Measurements from ENCODE around the gene SS18L1. TPM values are rescaled to one million over a fixed set of nuclear protein-coding genes. Genes with fewer than 3 reads are reported as not detected.
"Not testable (repeated sequence)": the region's sequence is repeated elsewhere in the genome, so short reads cannot be mapped to it uniquely, and the experiment has no call there.

SS18L1 gene
- total and polyA plus RNA-seq, 2 experiments from 2014 or later = 3.2 to 38.7 TPM

DNA sequence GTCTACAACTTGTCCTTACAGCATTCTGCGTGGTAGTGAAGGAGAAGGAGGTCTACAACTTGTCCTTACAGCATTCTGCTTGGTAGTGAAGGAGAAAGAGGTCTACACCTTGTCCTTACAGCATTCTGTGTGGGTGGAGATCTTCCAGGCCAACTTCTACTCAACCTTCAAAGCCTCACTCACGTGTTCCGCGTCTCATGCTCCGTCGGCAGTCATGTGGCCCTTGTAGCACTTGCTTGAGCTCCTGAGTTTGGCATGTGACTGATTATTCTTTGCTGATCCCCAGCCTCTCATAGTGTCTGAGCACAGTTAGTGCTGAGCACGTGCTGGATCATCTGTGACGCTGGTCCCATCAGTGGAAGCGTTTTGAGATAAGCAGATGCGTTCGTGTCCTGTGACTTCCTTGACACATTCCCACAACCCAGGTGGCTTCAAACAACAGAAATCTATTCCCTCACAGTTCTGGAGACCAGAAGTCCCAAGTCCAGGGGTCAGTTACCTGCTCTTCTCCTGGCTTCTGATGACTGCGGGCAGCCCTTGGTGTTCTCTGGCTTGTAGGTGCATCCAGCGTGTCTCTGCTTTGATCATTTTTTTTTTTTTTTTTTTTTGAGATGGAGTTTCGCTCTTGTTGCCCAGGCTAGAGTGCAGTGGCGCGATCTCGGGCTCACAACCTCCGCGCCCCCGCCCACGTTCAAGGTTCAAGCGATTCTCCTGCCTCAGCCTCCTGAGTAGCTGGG lies 2.6 kb downstream of the SS18L1 start:
- H3K27ac ChIP-seq = no peak overlapping the region
- no peaks in the 10 kb centered on the region for H3K27me3 ChIP-seq
- peaks cover 19% of the 10 kb centered on the region for H3K4me1 ChIP-seq (ENCODE audit: low read depth)
- H3K9me3 ChIP-seq (ENCODE audit: low read depth) = no peaks in the 10 kb centered on the region
- H3K4me3 ChIP-seq = no peak overlapping the region
- no peak for DNase-seq (ENCODE audit: low read depth in 1 of 2, low spot score in 1 of 2)
- no peak for TF ChIP-seq CTCF (IDR thresholded peaks at IDR 0.05; ENCODE audit: low read depth, low read length)
- no peaks in the 10 kb centered on the region for H3K36me3 ChIP-seq

GRCh38 chr20:62147125-62147524 lies 3.6 kb downstream of the SS18L1 start:
- Histone ChIP-seq H3K9me3 (ENCODE audit: low read depth) (no peaks in the 10 kb centered on the region), H3K4me3 (no peak overlapping the region), H3K27me3 (no peaks in the 10 kb centered on the region), H3K4me1 (ENCODE audit: low read depth) (peaks cover 14% of the 10 kb centered on the region), H3K36me3 (no peaks in the 10 kb centered on the region), H3K27ac (no peak overlapping the region)
- no peak for TF ChIP-seq CTCF (IDR thresholded peaks at IDR 0.05; ENCODE audit: low read depth, low read length)
- no peak for DNase-seq (ENCODE audit: low read depth in 1 of 2, low spot score in 1 of 2)

GRCh38 chr20:62147528-62147927 lies 4.0 kb downstream of the SS18L1 start:
- Histone ChIP-seq H3K9me3 (ENCODE audit: low read depth) (no peaks in the 10 kb centered on the region), H3K27me3 (no peaks in the 10 kb centered on the region), H3K4me1 (ENCODE audit: low read depth) (peaks cover 14% of the 10 kb centered on the region), H3K36me3 (no peaks in the 10 kb centered on the region), H3K4me3 (no peak overlapping the region), H3K27ac (no peak overlapping the region)
- TF ChIP-seq CTCF (IDR thresholded peaks at IDR 0.05; ENCODE audit: low read depth, low read length) = no peak
- DNase-seq (ENCODE audit: low read depth in 1 of 2, low spot score in 1 of 2) = no peak

DNA sequence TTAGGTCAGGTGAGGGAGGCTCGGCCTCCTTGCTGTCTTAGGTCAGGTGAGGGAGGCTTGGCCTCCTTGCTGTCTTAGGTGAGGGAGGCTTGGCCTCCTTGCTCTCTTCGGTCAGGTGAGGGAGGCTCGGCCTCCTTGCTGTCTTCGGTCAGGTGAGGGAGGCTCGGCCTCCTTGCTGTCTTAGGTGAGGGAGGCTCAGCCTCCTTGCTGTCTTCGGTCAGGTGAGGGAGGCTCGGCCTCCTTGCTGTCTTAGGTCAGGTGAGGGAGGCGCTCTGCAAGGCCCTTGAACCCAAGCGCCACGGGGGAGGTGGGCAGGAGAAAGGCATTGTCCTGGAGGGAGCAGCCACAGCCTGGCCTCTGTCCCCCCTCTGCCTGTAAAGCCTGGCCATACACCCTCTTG lies 4.8 kb downstream of the SS18L1 start:
- Histone ChIP-seq H3K27ac (peak overlapping the region; percentile 54), H3K4me1 (ENCODE audit: low read depth) (peaks cover 14% of the 10 kb centered on the region)
- H3K4me3 ChIP-seq; H3K27me3 ChIP-seq; DNase-seq (ENCODE audit: low read depth in 1 of 2, low spot score in 1 of 2); H3K36me3 ChIP-seq; H3K9me3 ChIP-seq (ENCODE audit: low read depth): not testable (repeated sequence)

DNA sequence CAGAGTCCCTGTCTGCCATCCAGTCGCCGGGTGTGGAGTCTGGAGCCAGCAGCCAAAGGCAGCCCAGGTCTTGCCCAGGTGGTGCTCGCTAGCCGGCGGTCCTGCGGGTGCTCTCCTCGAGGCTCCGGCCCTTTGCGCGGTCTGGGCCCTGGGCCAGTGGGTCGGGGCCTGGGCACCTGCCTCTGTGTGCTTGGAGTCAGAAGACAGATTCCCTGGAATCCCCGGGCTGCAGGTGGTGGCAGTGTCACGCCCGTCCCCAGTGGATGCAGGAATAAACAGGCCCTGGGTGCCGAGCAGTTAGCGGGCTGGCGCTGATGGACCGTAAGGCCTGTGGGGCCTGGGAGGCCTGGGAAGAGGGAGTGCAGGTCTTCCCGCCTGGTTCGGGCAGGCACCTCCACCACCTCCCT lies 5.3 kb downstream of the SS18L1 start:
- H3K27ac ChIP-seq = peak overlapping the region; percentile 54
- no peaks in the 10 kb centered on the region for H3K36me3 ChIP-seq
- H3K27me3 ChIP-seq = no peaks in the 10 kb centered on the region
- no peak for TF ChIP-seq CTCF (IDR thresholded peaks at IDR 0.05; ENCODE audit: low read depth, low read length)
- no peak for DNase-seq (ENCODE audit: low read depth in 1 of 2, low spot score in 1 of 2)
- H3K4me3 ChIP-seq = no peak overlapping the region
- H3K9me3 ChIP-seq (ENCODE audit: low read depth) = no peaks in the 10 kb centered on the region
- H3K4me1 ChIP-seq (ENCODE audit: low read depth) = peaks cover 14% of the 10 kb centered on the region

DNA sequence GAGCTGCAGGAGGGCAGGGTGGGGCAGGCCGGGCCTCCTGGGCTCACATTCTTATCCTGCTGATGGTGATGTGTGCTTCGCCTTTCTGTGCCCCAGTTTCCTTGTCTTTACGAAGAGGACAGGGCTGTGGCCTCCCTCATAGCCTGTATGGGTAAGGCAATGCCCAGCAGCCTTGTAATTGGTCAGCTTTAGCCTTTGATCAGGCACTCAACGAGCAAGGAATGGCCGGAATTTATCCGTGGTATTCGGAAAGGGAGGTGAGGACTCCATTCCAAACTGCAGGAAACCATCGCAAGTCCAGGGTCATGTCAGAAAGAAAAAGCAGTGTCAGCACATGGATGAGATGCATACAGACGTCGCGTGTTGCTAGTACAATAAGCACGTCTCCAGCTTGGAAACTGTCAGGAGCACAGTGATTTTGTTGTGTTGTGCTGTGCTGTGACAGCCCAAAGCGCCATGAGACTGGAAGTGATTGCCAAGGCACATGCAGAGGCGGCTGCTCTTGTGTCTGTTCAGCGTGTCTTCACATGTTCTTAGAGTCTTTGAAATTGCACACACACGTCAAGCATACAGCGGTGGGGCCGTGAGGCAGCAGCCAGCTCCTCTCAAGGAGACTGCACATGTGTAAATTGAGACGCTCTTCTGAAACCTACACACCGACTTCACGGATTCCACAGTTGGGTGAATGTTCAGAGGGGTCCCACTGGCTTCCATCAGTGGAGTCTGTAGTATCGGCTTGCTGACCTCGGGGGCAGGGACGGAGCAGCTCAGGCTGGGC lies 6.2 kb downstream of the SS18L1 start:
- H3K27ac ChIP-seq = peak overlapping the region; percentile 54

More for the DNA sequence above, 6.2 kb downstream of the SS18L1 start:
- peak; percentile 24 to 37 for DNase-seq (ENCODE audit: low read depth in 1 of 2, low spot score in 1 of 2)
- Histone ChIP-seq H3K36me3 (peaks cover 3% of the 10 kb centered on the region), H3K4me3 (no peak overlapping the region), H3K27me3 (no peaks in the 10 kb centered on the region), H3K9me3 (ENCODE audit: low read depth) (no peaks in the 10 kb centered on the region), H3K4me1 (ENCODE audit: low read depth) (peaks cover 11% of the 10 kb centered on the region)
- no peak for TF ChIP-seq CTCF (IDR thresholded peaks at IDR 0.05; ENCODE audit: low read depth, low read length)
